Trophoblast cell (in vitro differentiated cells and primary cell): ENCODE data around the gene RPS19.

ENCODE experiments used
- DNase-seq, 2 donors: peaks; one replicate each; pipeline ENCODE4 v3.0.0-alpha.2; 2016
- H2AFZ ChIP-seq: 2 replicates; pipeline ENCODE4 v1.6.1; 2013; ENCODE audit warnings: low read length, moderate library complexity, mild to moderate bottlenecking; ENCODE audit not compliant: insufficient read depth, poor library complexity
- H2AK5ac ChIP-seq: 2 replicates; pipeline ENCODE4 v1.6.1; 2013; ENCODE audit warnings: mild to moderate bottlenecking, low read length
- H2BK120ac ChIP-seq: 2 replicates; pipeline ENCODE4 v1.6.1; 2013; ENCODE audit warnings: low read length, mild to moderate bottlenecking, moderate library complexity; ENCODE audit not compliant: insufficient read depth, poor library complexity
- H2BK12ac ChIP-seq: 2 replicates; pipeline ENCODE4 v1.6.1; 2013; ENCODE audit warnings: mild to moderate bottlenecking, low read length, moderate library complexity
- H2BK5ac ChIP-seq: 2 replicates; pipeline ENCODE4 v1.6.1; 2013; ENCODE audit warnings: low read length, low read depth, moderate library complexity, mild to moderate bottlenecking; ENCODE audit not compliant: poor library complexity
- H3K14ac ChIP-seq: 2 replicates; pipeline ENCODE4 v1.6.1; 2013; ENCODE audit warnings: mild to moderate bottlenecking, low read length
- H3K18ac ChIP-seq: 2 replicates; pipeline ENCODE4 v1.6.1; 2013; ENCODE audit warnings: mild to moderate bottlenecking, low read length
- H3K23ac ChIP-seq: 2 replicates; pipeline ENCODE4 v1.6.1; 2013; ENCODE audit warnings: low read length
- H3K27ac ChIP-seq: 2 replicates; pipeline ENCODE4 v1.5.1; 2013; ENCODE audit warnings: low read depth, mild to moderate bottlenecking, inconsistent platforms, low read length, moderate library complexity
- H3K27me3 ChIP-seq: 2 replicates; pipeline ENCODE4 v1.6.1; 2013; ENCODE audit warnings: inconsistent platforms, mild to moderate bottlenecking, low read length, moderate library complexity; ENCODE audit not compliant: insufficient read depth
- H3K36me3 ChIP-seq, 2 experiments: 1 replicate in 1 of 2; 2 replicates in 1 of 2; pipeline ENCODE4 v1.6.1; 2013; ENCODE audit warnings: low read length in 2 of 2, mild to moderate bottlenecking in 2 of 2, moderate library complexity in 1 of 2; ENCODE audit not compliant: insufficient read depth in 2 of 2, control insufficient read depth in 1 of 2
- H3K4ac ChIP-seq: 2 replicates; pipeline ENCODE4 v1.6.1; 2013; ENCODE audit warnings: low read depth, mild to moderate bottlenecking, low read length, moderate library complexity
- H3K4me1 ChIP-seq, 2 experiments: 1 replicate in 1 of 2; 2 replicates in 1 of 2; pipeline ENCODE4 v1.6.1; 2013; ENCODE audit warnings: low read length in 2 of 2, mild to moderate bottlenecking in 2 of 2, moderate library complexity in 1 of 2; ENCODE audit not compliant: insufficient read depth in 2 of 2, control insufficient read depth in 1 of 2
- H3K4me2 ChIP-seq: 2 replicates; pipeline ENCODE4 v1.6.1; 2013; ENCODE audit warnings: inconsistent platforms, mild to moderate bottlenecking, low read length, moderate library complexity
- H3K4me3 ChIP-seq: 2 replicates; pipeline ENCODE4 v1.5.1; 2013; ENCODE audit warnings: mild to moderate bottlenecking, low read depth, low read length, inconsistent platforms
- H3K79me1 ChIP-seq: one replicate; pipeline ENCODE4 v1.6.1; 2013; ENCODE audit warnings: low read length
- H3K79me2 ChIP-seq: 2 replicates; pipeline ENCODE4 v1.6.1; 2013; ENCODE audit warnings: low read length, mild to moderate bottlenecking; ENCODE audit not compliant: control insufficient read depth, insufficient read depth, poor library complexity
- H3K9ac ChIP-seq: 2 replicates; pipeline ENCODE4 v1.6.1; 2013; ENCODE audit warnings: mild to moderate bottlenecking, low read length
- H3K9me3 ChIP-seq: 2 replicates; pipeline ENCODE4 v1.6.1; 2013; ENCODE audit warnings: low read depth, mild to moderate bottlenecking, control low read depth, inconsistent platforms, low read length; ENCODE audit not compliant: insufficient read depth
- H4K12ac ChIP-seq: 2 replicates; pipeline ENCODE4 v1.6.1; 2013; ENCODE audit warnings: low read depth, mild to moderate bottlenecking, low read length, moderate library complexity
- H4K8ac ChIP-seq: 2 replicates; pipeline ENCODE4 v1.6.1; 2013; ENCODE audit warnings: low read depth, mild to moderate bottlenecking, low read length, moderate library complexity
- H4K91ac ChIP-seq: one replicate; pipeline ENCODE4 v1.6.1; 2013; ENCODE audit warnings: low read depth, mild to moderate bottlenecking, low read length, moderate library complexity
- WGBS: extraction: QIAGEN DNeasy Blood & Tissue Kit; methylation state at CpG from one replicate; pipeline ENCODE4 v1.1.7; 2013; ENCODE audit warnings: missing lambda C conversion rate; ENCODE audit not compliant: insufficient read length, insufficient coverage; ENCODE audit errors: extremely low coverage; 5-methylcytosine and 5-hydroxymethylcytosine counted together

The RPS19 gene

DNA sequence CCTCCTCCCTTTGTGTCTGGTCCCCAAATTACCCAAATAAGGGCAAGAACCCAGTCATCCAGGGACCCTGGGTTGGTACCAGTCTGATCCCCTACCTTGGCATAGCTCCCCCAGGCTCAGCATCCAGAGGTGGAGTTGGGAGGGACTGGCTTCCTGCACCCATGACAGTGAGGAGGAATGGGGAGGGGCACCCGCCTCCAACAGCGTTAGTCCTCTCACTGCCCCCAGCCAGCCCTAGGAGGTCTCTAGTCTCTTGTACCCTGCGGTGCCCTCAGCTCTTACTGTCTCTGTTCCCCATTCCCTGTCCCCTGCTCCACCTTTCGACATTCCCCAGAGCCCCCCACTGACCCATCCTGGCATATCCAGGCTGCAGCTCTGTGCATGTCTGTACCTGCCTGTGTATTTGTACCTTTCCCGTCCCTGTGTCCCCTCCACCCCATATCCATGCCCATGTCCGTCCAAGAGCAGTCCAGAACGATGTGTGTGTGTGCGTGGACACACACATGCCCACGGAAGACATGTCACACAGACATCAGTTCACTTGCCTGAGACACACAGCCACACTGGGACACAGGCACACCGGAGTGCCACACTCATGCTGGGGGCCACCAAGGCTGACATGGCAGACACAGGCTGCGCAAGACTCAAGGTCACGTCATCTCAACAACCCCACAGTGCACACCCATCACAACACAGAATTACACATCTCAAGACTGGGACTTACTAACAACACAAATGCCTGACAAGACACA is 50.4 kb downstream of the RPS19 start:
- no peaks in the 10 kb centered on the region for H3K79me2 ChIP-seq
- no peak for DNase-seq
- H2BK5ac ChIP-seq, result no peak overlapping the region
- no peak overlapping the region for H3K9ac ChIP-seq
- WGBS, result no CpG with 5 or more reads among the region's 12 CpGs
- H2AFZ ChIP-seq, result no peak overlapping the region
- no peak overlapping the region for H3K18ac ChIP-seq
- H3K4me2 ChIP-seq, result no peak overlapping the region
- H3K14ac ChIP-seq, result no peak overlapping the region
- H2BK120ac ChIP-seq, result no peak overlapping the region
- no peak overlapping the region for H3K27ac ChIP-seq
- H3K23ac ChIP-seq, result no peak overlapping the region
- no peak overlapping the region for H2AK5ac ChIP-seq
- no peaks in the 10 kb centered on the region for H3K79me1 ChIP-seq
- peaks cover 19 to 23% of the 10 kb centered on the region in 2 experiments for H3K36me3 ChIP-seq
- no peak overlapping the region for H4K12ac ChIP-seq
- H3K4me1 ChIP-seq, result no peaks in the 10 kb centered on the region
- peaks cover 6% of the 10 kb centered on the region for H3K9me3 ChIP-seq
- no peak overlapping the region for H4K91ac ChIP-seq
- no peak overlapping the region for H2BK12ac ChIP-seq
- peaks cover 36% of the 10 kb centered on the region for H3K27me3 ChIP-seq
- H3K4me3 ChIP-seq, result no peak overlapping the region
- no peak overlapping the region for H4K8ac ChIP-seq
- H3K4ac ChIP-seq, result no peak overlapping the region

DNA sequence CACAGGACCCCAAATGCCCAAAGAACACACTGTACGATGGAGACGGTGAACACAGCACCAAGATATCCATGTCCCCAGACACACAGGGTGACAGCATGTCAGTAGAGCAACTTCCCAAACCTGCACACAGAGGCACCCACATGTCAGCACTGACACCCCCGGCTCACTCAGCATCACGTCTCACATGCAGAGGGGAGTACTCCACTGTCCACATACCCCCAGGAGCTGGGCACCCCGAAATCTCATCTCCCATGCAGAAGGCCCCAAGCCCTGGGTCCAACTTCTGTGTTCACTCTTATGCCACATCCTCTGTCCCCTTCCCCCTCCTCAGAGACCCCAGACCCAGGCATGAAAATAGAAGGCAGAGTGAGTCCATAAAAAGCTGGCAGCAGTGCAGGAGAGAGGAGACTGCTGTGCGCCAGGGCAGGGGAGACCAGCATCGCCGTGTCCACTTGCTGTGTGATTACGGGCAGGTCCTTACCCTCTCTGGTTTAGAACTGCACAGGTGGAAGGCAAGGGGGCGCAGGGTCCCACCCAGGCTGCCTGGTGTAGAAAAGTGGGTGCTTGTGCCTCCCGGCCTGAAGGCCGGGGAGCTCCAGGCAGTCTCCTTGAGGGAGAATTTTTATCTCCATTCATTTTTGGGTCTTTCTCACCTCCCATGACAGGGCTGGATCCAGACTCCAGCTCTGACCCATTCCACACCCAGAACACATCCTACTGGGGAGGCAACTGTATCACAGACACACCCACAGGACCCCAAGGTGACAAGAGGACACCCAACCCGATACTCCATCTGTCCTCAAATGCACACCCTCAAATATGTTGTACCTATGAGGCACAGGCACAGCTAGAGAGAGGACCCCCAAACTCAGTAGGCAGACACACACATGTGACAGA is 51.2 kb downstream of the RPS19 start:
- Histone ChIP-seq H2AK5ac (no peak overlapping the region), H3K9ac (no peak overlapping the region), H2BK5ac (no peak overlapping the region), H3K27ac (no peak overlapping the region), H3K4me2 (no peak overlapping the region), H3K23ac (no peak overlapping the region), H3K4me1 (no peaks in the 10 kb centered on the region), H3K36me3 (peaks cover 11 to 14% of the 10 kb centered on the region in 2 experiments), H3K4ac (no peak overlapping the region), H3K14ac (no peak overlapping the region), H3K4me3 (no peak overlapping the region), H2BK120ac (no peak overlapping the region), H3K79me2 (no peaks in the 10 kb centered on the region), H4K91ac (no peak overlapping the region), H2BK12ac (no peak overlapping the region), H3K9me3 (peaks cover 9% of the 10 kb centered on the region), H4K8ac (no peak overlapping the region), H4K12ac (no peak overlapping the region), H3K27me3 (peaks cover 41% of the 10 kb centered on the region), H2AFZ (no peak overlapping the region), H3K18ac (no peak overlapping the region), H3K79me1 (no peaks in the 10 kb centered on the region)
- no CpG with 5 or more reads among the region's 13 CpGs for WGBS
- no peak for DNase-seq

GRCh38 chr19:41911889-41912731 is 52.1 kb downstream of the RPS19 start:
- Histone ChIP-seq H4K8ac (no peak overlapping the region), H3K4me2 (no peak overlapping the region), H3K36me3 (peaks cover 2 to 6% of the 10 kb centered on the region in 2 experiments), H3K4me3 (no peak overlapping the region), H3K23ac (no peak overlapping the region), H2BK5ac (no peak overlapping the region), H3K14ac (no peak overlapping the region), H3K79me1 (no peaks in the 10 kb centered on the region), H4K91ac (no peak overlapping the region), H2BK12ac (no peak overlapping the region), H3K9me3 (peaks cover 15% of the 10 kb centered on the region), H4K12ac (no peak overlapping the region), H3K9ac (no peak overlapping the region), H3K27ac (no peak overlapping the region), H3K4ac (no peak overlapping the region), H2AK5ac (no peak overlapping the region), H2BK120ac (no peak overlapping the region), H3K79me2 (no peaks in the 10 kb centered on the region), H3K27me3 (peaks cover 49% of the 10 kb centered on the region), H3K18ac (no peak overlapping the region), H2AFZ (no peak overlapping the region), H3K4me1 (no peaks in the 10 kb centered on the region)
- no peak for DNase-seq
- no CpG with 5 or more reads among the region's 29 CpGs for WGBS

- peaks cover 54% of the 10 kb centered on the region for H3K27me3 ChIP-seq
- H3K27ac ChIP-seq, result no peak overlapping the region
- H3K18ac ChIP-seq, result no peak overlapping the region
- no peak overlapping the region for H3K14ac ChIP-seq
- no peaks in the 10 kb centered on the region for H3K79me1 ChIP-seq
- H2AFZ ChIP-seq, result no peak overlapping the region
- no peak overlapping the region for H3K9ac ChIP-seq
- H3K4me2 ChIP-seq, result no peak overlapping the region
- H4K8ac ChIP-seq, result no peak overlapping the region
- no peak overlapping the region for H4K12ac ChIP-seq
- no peak overlapping the region for H2BK5ac ChIP-seq
- no peak overlapping the region for H3K4me3 ChIP-seq
- no peak overlapping the region for H2AK5ac ChIP-seq
- no peak overlapping the region for H3K4ac ChIP-seq
- no CpG with 5 or more reads among the region's 51 CpGs for WGBS
- H4K91ac ChIP-seq, result no peak overlapping the region
- DNase-seq, result no peak
- no peak overlapping the region for H3K23ac ChIP-seq
- no peak overlapping the region for H2BK120ac ChIP-seq
- peaks cover 18% of the 10 kb centered on the region for H3K9me3 ChIP-seq
- H3K79me2 ChIP-seq, result no peaks in the 10 kb centered on the region
- no peaks in the 10 kb centered on the region for H3K4me1 ChIP-seq
- peaks cover 0 to under 1% of the 10 kb centered on the region in 2 experiments for H3K36me3 ChIP-seq
- no peak overlapping the region for H2BK12ac ChIP-seq
These were observed 53.0 kb downstream of the RPS19 start for GRCh38 chr19:41912899-41913537.
